Jurkat, Clone E6-1 (cell line): Measurements from ENCODE around the gene TMEM260.
"Not testable (repeated sequence)": the region's sequence is repeated elsewhere in the genome, so short reads cannot be mapped to it uniquely, and the experiment has no call there.

Experiments
- DNase-seq: peaks from one replicate; pipeline ENCODE4 v3.0.0-alpha.2; 2011; ENCODE audit warnings: low read depth, low spot score
- H3K4me3 ChIP-seq: 2 replicates; pipeline ENCODE4 v1.5.1; 2011; ENCODE audit warnings: mild to moderate bottlenecking, low read length, control low read depth, moderate library complexity

Gene TMEM260

DNA sequence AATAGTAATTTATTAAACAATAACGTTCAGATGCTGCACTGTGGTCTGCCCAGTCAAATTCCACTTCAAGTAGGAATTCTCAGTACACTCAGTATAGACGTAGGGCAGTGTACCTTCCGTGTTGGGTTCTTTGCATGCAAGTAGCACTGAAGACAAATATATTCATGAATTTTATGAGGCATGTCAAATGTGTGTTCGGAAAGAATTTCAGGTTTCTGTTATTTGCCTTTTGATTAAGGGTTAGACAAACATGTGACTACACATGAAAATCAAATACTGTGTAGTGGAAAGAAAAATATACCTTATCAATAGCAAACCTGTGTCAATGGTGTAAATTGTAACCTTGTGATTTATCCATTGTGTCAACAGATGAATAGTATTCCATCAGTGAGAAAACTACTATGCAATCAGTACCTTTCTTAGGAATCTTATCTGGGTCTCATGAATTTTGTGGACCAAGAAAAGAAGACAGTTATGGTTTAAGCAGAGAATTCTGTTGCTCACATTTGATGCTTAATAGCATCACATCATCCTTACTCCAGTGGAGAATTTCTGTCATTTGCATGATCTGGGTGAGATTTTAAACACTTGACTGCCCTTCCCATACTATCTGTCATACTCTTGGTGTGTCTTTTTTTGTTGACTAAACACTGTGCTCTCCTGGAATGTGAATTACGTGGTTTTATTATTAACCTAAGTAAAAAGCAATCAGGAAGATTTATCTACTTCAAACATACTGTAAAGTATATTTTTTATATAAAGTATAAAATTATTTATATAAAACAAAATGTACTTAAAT, 13.3 kb downstream of the TMEM260 start:
- DNase-seq, result no peak
- no peak overlapping the region for H3K4me3 ChIP-seq

- DNase-seq, result no peak
- H3K4me3 ChIP-seq, result no peak overlapping the region
These were observed 14.8 kb downstream of the TMEM260 start for GRCh38 chr14:56594428-56594827.

DNA sequence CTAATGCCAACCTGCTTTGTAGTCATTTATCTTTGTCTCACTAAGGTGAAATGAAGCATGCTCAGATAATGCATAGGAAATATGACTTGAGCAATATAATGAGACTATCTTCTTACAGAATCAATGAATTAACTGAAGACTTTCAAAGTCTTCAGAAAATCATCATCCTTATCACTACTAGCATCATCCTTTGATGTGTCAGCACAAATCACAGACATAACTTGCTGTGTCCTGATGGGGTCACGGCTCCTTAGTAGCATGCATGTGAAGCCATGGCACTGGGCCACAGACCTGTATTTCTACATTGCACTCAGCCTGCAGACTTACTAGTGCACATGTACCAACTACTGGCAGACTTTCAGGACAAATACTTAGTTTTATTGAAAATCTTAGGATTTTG, 18.9 kb downstream of the TMEM260 start:
- H3K4me3 ChIP-seq, result no peak overlapping the region
- no peak for DNase-seq

GRCh38 chr14:56603648-56604047, 24.1 kb downstream of the TMEM260 start:
- no peak for DNase-seq
- H3K4me3 ChIP-seq, result no peak overlapping the region

DNA sequence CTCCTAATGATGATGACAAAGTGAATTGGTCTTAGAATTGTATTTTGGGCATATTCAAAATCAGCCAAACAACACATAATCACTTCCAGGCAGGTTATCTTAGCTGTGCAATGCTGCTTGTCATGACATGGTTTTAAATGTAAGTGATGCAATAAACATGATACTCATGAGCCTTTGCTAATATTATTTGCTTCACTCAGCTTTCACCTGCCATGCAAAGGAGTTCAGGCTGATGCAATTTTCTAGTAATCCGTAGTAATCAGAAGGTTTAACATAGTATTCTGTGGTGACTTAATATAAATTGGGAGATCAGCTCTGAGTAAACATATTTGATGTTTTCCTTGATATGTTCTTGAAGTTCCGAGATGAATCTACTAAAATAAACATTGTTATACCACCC, 29.1 kb downstream of the TMEM260 start:
- no peak for DNase-seq
- H3K4me3 ChIP-seq, result no peak overlapping the region

DNA sequence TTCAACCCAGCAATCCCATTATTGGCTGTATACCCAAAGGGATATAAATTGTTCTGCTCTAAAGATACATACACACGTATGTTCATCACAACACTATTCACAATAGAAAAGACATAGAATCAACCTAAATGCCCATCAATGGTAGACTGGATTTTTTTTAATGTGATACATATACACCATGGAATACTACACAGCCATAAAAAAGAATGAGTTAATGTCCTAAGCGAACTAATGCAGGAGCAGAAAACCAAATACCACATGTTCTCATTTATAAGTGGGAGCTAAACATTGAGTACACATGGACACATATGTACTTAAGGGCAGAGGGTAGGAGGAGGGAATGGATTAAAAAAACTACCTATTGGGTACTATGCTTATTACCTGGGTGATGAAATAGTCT, 32.1 kb downstream of the TMEM260 start:
- DNase-seq, H3K4me3 ChIP-seq: not testable (repeated sequence)

- no peak overlapping the region for H3K4me3 ChIP-seq
- no peak for DNase-seq
These were observed 37.5 kb downstream of the TMEM260 start for GRCh38 chr14:56617084-56617483.

GRCh38 chr14:56630707-56631106, 51.1 kb downstream of the TMEM260 start:
- DNase-seq, result no peak
- H3K4me3 ChIP-seq, result no peak overlapping the region

DNA sequence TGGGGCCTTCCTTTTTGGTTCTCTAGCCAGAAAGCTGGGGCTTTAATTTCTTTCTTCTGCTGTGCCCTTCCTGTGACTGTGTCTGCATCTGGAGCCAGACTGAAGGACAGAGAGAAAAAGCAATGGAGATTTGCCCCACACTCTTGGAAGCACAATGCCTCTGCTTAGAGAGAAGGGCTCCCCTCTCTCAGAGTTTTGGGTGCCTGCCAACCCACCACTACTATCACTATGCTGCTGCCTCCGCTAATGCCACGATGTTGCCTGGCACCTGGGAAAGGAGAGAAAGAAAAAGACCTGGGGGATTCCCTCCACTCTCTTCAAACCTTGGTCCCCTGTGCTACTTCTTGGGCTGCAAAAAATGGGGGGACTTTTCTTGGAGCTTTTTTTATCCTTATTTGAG, 52.6 kb downstream of the TMEM260 start:
- H3K4me3 ChIP-seq, result no peak overlapping the region
- no peak for DNase-seq

DNA sequence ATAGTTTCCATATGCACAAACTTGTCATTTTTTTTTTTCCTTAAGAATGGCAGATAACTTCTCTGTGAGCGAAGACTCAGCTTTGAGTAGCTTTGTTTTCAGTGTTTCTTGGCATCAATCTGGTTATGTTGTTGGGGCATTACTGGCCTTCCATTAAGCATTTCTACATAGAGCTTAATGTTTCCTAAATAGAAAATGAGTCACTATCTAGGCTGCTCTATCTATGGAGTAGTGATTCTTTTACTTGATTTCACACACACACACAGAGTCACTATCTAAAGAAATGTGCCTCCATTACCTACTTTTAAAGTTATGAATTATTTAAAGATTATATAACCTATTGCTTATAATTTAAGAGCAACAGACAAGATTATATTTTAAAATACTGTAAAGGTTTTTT, 53.9 kb downstream of the TMEM260 start:
- no peak for DNase-seq
- no peak overlapping the region for H3K4me3 ChIP-seq

DNA sequence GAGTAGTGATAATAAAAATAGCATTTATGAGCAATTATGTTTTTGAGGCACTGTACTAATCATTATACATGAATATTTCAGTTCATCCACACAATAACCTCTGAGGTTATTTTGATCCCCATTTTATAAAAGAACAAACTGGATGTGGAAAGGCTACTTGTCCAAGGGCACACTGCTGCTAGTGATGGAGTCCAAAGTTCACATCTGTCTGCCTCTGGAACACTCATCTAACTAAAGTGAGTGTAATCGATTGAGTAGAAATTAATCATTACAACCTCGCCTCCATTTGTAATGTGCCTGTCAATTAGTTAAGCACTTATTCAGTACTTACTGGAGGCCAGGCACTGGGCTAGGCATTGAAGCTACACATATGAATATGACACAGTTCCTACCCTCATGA, 55.4 kb downstream of the TMEM260 start:
- no peak for DNase-seq
- no peak overlapping the region for H3K4me3 ChIP-seq

DNA sequence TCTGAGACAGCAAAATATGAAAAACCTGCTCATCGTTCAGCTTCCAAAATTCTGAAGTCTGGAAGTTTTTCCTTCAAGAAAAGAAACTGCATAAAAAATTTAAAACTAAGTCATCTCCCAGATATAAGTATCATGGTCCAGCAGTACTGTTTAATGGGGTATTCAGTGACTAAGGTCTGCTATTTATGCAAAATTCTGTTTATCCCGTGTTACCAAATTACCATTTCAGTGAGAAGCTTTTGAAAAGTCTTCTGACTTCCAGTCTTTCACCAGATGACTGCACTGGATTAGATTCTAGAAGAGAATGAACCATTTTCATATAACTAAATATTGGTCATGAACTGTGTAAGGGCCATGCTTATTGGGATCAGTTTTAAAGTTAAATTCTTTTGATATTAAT, 67.9 kb downstream of the TMEM260 start:
- H3K4me3 ChIP-seq, result no peak overlapping the region
- no peak for DNase-seq

DNA sequence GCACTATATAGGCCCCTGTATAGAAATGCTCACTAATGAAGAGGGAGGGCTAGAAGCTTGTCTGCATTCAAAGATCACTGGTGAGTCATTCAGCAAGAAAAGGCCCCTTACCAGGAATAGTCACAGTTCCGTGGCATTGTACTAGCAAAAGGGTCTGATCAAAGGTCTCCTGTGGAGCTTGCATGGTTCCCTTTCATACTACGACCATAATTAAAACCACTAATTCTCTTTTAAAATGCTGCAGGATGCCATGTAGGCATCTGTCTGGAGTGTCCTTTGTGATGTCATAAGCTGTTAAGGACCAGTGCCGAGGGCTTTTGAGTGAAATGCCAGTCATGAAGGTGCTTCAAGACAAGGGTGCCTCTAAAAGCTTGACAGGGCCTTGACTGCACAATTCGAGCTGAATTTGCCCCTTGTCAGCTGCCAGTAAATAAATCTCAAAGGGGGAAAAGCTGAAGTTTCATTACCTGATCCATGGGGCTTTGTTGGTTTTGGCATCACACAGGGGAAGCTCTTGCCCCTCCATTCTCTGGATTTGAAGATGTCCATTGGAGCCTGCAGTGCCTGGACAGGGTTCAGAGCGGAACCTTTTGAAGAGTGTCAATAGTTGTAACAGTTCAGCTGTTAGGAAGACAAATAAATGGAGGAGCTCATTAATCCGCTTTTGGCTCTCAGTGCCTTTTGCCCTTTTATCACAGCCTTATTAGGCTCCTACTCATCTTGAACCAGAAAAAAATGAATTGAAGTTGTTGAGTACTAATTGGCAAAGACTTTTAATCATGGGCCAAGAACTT, 69.1 kb downstream of the TMEM260 start:
- DNase-seq, result no peak
- no peak overlapping the region for H3K4me3 ChIP-seq

DNA sequence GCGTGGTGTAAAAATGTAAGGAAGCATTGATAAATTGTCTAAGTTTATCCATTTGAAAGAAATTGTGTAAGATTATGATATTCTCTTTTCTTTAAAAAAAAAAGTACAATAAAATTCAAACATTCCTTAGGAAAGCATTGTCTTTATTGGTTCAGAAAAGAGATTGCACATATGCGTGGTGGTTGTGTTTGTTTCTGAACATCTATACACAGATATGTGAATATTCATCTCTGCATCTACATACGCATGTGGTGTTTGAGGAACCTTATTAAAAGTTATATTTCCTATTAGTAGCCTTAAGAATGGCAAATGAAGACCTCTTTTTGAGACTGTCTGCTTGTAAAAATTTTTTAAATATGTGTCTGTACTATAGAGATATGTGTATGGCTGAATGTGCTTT, 69.8 kb downstream of the TMEM260 start:
- no peak for DNase-seq
- no peak overlapping the region for H3K4me3 ChIP-seq

GRCh38 chr14:56650048-56650447, 70.5 kb downstream of the TMEM260 start:
- DNase-seq, result no peak
- H3K4me3 ChIP-seq, result no peak overlapping the region

DNA sequence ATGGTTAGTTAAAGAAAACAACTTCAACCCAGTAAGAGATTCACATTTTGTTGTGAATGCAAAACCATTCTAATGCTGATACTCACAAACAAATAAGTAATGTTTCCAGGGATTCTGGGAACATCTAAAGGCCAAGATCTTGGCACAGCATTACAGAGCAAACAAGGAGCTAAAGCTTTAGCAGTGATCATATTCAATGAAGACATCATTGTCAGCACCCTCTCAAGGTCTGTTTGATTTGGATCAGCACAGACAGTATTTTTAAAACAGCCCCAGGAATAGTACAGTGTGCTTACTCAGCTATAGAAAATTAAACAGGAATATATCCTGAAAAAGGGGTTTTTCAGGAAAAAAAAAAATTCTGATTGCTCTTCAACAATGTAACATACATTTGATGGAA, 71.4 kb downstream of the TMEM260 start:
- no peak for DNase-seq
- no peak overlapping the region for H3K4me3 ChIP-seq

DNA sequence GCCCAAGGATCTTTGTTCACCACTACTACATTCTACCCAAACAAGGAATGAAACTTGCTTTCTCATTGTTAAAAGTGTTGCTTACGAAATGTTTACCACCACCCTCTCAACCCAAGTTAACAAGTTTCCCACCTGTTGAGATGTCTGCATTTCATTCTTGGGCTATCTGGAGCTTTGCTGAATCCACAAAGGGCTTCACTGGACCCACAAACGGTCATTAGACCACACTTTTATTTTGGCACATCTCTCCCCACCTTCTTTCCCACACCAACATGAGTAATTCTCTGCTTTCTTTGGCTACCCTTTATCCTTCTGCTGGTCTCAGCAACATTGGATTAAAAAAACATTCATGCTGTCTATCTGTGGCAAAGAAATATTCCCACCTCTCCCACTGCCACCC, 78.0 kb downstream of the TMEM260 start:
- DNase-seq, result no peak
- no peak overlapping the region for H3K4me3 ChIP-seq

- DNase-seq, result no peak
- H3K4me3 ChIP-seq, result no peak overlapping the region
These were observed 79.8 kb downstream of the TMEM260 start for GRCh38 chr14:56659378-56659777.

- H3K4me3 ChIP-seq, result no peak overlapping the region
- peak; percentile 40 for DNase-seq
These were observed 80.5 kb downstream of the TMEM260 start for GRCh38 chr14:56659964-56660551.

DNA sequence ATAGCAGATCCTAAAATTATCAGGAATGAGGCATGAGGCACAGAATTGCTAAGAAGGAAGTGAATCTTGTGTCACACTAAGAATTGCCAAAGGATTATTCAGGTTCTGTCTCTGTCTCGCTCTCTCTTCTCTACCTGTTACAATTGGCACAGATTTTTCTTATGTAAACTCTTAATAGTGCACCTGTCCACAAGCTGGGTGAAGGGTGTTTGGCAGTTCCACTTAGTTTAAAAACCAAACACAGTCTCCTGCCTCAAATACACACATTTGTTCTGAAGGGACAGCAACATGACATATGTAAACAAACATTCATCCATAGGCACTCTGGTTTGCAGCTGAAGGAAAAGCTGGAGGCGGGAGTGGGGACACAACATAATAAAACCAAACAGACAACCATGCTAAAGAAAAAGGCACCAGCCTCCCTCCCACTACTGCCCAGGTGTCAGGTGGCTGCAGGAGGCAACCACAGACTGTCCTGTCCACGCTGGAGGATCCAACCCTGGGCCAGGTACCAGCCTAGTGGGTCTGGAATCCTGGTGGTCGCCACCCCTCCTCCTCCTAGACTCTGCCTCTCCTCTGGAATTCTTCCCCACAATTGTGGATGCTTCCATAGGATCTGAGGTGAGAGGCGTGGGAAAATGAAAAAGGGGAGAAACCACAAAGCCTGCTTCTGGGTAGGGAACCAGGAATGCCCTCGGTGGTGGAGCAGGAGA, 81.2 kb downstream of the TMEM260 start:
- no peak for DNase-seq
- H3K4me3 ChIP-seq, result no peak overlapping the region
